NCI-H2171 (cell line): ENCODE measurements around the gene MYO16.
"Not testable (repeated sequence)": the region's sequence is repeated elsewhere in the genome, so short reads cannot be mapped to it uniquely, and the experiment has no call there.

Experiments used
- DNase-seq: peaks from one replicate; lab custom pipeline; 2025; lab: John Stamatoyannopoulos, UW

MYO16 gene

DNA sequence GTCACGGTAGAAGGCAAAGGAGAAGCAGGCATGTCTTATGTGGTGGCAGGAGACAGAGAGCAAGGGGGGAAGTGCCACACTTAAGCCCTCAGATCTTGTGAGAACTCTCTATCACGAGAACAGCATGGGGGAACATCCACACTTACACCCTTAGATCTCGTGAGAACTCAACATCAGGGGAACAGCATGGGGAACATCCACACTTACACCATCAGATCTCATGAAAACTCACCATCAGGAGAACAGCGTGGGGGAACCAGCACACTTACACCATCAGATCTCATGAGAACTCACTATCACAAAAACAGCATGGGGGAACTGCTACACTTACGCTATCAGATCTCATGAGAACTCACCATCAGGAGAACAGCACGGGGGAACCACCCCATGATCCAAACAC is 445.0 kb downstream of the MYO16 start:
- no peak for DNase-seq

DNA sequence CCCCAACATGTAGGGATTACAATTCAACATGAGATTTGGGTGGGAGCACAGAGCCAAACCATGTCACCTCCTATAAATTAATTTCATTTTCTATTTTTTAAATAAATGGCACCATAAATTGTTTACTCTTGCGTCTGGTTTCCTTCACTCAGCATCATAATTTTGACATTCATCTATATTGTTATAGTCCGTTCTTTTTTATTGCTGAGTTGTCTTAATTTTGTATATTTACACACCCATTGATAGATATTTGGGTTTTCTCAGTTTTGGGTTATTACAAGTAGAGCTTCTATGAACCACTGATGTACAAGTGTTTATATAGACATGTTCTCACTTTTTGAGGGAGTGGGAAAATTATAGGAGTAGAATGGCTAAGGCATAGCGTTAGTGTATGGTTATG is 445.4 kb downstream of the MYO16 start:
- no peak for DNase-seq

DNA sequence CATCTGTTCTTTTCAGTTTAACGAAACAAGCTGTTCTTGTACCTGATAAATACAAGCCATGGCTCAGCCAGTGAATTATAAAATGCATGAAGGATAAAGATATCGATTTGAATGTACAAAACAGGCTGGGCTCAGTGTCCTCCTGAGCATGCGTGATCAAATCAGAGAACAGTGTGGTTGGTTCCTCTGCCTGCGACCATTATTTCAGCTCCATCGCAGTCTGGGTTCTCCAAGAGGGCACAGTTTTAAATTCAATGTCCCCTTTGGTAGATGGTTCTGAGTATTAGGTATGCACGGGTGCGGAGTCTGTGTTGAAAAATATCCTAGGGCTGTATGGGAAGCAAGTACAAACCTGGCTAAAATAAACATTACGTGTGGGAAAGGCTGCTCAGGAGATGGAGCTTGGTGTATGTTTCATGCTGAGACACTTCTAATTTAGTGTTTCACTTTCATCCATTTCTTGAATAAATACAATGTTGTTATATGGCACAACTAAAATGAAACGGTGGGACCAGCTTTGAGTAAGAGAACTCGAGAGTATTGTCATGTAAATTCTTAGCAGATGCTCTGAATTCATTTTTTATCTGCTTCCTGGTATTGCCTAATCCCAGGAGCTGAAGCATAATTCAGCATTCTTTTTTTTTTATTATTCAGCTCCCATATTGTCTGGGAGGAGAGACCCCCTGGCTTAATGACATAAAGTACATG is 458.7 kb downstream of the MYO16 start:
- no peak for DNase-seq

DNA sequence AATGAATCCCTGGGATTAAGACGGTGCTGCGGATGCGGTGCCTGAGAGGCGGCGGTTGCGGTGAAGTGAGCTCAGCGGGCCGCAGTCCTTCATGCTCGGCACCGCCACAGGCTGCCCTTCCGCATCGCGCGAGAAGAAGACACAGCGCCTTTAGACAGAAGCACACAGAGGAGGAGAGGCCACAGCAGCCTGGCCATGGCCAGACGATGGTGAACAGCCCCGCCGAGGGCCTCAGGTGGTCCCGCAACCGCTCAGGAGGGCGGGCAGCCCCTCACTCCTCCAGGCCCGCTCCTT is 459.2 kb downstream of the MYO16 start:
- no peak for DNase-seq

DNA sequence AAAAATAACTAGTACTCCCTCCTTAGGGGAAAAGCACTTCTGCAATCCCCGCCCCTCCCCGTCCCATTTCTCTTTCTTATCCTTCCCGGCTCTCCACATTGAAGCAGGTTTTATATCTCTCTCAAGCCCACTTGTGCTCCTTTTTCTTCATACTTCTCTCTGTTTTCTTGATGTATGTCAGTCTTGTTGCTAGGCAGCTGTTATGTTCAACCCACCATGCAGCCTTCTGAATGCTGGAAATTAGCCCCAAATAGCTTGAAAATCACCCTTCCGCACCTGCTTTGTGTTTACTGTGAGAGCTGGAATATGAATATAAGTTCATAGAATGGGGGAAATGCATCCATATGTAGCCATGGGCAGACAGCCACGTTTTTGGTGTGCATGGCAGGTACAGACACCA is 461.4 kb downstream of the MYO16 start:
- DNase-seq, result no peak

DNA sequence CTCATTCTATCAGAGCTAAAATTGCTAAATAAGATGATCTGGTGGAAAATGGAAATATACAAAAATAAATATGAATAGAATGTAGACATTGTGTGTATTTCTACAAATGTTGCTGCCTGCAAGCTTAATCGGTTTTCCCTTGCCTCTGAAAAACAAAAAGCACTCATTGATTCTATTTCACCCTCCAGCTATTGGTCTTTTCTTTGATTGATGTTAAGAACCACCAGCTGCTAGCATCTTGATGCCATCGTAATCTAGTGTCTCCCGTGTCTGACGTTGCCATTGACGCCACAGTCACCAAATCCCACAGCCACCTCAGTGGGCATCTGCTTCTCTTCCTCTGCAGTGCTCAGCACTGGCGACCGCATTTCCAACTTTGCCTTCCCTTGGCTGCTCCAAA is 461.8 kb downstream of the MYO16 start:
- DNase-seq, result no peak

DNA sequence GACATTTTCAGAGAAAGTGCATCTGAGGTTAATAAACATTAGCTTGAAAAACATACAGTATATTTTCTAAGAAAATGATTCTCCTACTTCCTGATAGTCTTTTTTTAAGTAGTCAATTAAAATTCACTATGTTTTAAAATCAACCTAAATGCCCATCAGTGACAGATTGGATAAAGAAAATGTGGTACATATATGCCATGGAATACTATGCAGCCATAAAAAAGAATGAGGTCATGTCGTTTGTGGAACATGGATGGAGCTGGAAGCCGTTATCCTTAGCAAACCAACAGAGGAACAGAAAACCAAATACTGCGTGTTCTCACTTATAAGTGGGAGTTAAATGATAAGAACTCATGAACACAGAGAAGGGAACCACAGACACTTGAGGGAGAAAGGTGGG is 462.8 kb downstream of the MYO16 start:
- not testable (repeated sequence) for DNase-seq

DNA sequence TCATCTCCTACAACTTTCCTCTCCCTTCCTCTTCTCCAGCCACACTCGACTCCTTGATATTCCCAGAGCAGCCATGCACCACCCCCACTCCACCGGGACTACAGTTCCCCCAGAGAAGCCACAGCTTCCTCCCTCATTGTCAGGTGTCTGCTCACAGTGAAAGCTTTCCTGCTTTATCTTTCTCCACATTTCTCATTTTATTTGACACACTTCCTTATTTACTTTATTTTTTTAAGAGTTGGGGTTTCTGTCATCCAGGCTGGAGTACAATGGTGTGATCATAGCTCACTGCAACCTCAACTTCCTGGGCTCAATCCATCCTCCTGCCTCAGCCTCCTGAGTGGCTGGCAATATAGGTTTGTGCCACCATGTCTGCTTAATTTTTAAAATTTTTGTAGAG is 464.6 kb downstream of the MYO16 start:
- DNase-seq, result no peak

DNA sequence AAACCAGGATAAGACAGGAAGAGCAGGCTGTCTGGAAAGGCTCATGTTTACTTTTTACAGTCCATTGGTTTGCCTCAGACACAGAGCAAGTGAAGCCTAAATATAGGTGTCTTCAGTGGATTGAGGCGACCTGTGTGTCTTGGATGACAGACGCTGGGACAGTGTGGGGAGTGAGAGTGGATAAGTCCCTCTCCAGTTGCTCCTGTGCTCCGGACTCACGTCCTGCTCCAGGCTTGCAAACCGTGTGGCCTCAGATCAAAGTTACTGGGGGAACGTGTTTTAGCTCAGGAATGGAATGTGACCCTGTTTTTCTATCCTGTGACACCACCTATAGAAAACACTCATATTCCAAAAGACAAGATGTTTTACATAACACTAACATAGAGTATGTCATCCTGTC is 465.7 kb downstream of the MYO16 start:
- DNase-seq, result no peak

DNA sequence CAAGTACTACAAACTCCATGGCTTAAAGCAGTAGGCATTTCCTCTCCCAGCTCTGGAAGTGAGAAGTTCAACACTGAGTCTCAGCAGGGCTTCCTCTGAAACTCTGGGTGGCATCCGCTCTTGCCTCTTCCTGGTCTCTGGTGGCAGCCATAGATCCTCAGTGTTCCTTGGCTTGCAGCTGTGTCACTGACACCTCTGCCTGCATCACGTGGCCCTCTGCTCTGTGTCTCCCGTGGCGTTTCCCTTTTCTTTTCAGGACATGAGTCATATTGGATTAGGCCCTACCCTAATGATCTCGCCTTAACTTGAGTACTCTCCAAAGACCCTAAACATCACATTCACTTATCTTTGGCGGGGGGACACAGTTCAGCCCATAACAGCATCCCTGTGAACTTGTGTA is 466.7 kb downstream of the MYO16 start:
- no peak for DNase-seq

DNA sequence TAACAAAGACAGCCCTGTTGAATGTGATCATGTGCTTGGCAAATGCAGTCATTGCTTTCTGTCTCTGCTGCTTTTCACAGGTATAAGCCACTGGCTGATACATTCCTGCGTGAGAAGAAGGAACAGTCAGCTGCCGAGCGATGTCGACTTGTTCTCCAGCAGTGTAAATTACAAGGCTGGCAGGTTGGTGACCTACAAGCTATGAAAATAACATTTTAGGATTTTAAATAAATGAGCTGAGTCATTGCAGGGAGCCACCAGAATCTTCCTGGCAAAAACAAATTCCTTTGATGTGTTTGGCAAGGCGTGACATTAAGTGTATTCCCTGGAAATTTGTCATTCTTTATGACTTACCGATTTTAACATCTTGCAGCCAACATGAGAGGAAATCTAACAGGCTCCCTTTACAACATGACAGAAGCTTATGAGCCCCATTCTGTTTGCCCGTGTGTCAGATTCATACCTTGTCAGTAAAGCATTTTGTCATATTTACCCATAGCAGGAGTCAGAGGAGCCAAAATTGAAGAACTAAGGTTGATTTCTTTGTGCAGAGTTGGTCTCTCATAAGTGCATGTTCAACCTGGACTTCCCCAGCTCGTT is 471.4 kb downstream of the MYO16 start:
- no peak for DNase-seq

DNA sequence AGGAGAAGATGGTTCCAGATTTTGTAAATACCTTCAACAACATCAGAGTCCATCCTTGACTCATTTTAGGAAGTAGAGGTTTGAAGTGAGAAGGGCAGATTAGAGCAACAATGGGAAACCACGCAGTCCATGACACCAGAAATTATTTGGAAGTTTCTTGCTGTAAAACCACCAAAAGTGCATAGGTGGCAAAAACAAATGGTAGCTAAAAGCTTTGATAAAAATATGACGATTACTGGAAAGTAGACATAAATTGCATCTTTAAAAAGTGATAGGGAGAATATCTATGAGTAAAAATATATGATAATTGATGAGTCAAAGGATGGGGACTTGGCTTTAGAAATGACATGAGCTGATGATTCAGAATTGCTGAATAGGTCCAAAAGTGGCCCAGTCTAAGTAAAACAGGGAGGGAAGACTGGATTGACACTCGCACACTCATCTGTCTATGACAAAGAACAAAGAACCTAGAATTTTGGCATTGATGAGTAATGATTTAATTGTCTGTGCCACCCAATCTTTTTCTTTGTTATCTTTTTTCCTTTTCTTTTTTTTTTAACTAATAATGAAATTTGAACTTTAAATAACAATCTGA is 472.2 kb downstream of the MYO16 start:
- DNase-seq, result no peak

DNA sequence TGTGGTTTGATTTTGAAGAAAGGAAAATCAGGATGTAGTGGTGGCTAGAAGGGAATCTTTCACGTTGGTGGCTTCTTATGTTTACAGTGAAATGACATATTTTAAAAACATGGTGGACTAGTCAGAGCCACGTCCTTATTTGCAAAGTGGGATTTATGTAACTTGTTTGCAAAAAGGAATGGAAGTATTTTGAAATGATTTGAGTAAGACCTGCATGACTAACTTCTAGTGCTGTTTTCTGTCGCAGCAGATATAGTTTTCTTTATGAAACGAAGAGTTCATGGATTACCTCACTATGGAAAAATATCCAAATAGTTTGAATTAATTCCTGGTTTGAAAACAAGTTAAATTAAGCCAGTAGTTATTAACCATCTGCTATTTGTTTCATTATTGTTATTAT is 476.5 kb downstream of the MYO16 start:
- DNase-seq, result no peak

DNA sequence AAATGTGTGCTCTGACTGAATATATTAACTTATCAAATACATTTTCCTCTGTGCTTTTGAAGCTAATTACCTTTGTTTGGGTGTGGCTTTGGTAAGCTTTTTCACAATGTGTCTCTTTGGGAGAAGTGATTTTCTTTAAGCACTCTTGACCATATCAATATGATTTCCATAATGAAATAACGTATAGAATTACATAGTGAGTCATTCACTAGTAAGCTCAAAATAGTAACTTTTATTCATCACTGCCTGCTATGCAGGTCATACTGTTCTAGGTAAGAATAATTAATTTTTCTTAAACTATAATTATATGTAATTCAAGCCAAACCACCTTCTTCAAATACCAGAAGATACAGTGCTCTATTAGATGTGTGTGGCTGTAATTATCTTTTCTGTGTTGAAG is 480.7 kb downstream of the MYO16 start:
- no peak for DNase-seq

DNA sequence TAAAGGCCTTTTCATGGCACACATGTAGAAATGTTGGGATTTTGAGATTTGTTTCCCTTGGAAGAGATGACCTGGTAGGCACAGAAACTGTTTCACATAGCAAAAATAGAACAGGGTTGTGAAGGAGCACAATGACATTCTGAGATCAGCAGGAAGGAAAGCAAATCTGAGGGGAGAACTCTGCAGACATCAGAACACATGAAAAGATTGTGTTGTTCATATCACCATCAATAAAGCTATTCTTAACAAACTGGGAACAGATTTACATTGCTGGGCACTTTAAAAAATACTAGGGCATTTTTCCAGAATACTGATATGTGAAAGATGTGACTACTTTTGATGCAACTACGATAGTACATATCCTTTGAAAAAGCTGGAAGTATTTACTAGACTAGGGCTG is 481.7 kb downstream of the MYO16 start:
- no peak for DNase-seq

DNA sequence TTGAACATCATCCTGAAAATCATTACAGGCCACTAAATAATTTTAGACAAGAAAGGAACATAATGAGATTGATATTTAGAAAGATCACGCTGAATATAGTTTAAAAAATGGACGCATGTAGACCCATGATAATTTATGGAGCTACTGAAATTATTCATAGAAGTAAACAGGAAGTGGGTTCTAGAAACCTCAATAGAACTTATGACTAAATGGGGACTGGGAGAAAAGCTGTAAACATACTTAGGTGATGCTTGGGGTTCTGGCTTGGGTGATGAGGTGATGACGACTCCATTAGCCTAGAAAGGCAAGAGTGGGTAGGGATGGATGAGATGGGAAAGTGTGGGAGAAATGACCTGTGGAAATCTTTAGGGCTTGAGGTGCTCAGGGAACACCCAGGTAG is 484.0 kb downstream of the MYO16 start:
- DNase-seq, result no peak

DNA sequence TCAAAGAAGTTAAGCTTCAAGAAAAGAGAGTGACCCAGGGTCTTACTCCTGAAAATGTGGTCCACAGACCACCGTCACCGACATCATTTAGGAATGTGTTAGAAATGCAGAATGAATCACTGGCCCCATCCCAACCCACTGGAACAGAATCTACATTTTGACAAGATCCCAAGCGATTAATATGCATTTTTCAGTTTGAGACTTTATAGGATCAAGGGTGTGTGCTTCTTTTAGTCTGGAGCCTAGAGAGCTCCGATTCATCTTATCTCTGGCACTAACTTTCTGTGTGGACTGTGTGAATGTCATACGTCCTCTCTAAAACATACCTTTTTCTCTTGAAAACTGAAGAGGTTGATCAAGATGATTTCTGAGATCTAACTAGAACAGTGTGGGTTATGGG is 484.8 kb downstream of the MYO16 start:
- DNase-seq, result no peak

DNA sequence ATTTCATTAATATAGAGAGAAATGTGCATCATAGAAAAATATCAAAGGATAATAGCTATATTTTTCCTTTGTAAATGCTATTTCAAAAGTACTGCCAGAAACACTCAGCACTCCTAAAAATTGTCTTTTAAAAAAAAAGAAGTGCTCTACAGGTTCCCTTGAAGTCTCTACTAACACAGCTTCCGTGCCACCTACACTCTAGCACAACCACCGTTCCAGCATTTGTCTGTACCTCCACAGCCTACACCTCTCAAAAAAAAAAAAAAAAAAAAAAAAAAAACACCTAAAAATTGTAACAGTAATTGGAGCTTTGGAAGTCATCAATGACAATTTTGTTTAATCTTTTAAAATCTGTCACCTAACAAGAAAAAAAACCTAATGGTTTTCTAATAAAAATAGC is 485.6 kb downstream of the MYO16 start:
- DNase-seq, result no peak

DNA sequence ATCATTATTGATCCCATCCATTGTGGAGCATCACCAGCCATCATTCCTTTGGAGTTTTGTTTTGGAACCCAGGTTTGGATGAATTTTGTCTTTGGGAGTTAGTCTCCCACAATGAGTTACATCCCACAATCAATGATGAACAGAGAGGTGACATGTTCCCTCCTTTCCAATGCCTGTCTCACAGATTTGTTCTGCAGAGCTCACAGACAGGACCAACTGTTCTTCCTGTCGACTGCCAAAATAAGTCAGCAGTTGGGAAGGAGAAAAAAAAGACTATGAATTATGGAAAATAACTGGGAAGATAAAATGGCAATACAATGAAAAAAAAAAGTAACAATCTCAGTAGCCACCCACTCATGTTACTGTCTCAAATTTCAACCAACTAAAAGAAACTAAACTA is 489.1 kb downstream of the MYO16 start:
- DNase-seq, result no peak

DNA sequence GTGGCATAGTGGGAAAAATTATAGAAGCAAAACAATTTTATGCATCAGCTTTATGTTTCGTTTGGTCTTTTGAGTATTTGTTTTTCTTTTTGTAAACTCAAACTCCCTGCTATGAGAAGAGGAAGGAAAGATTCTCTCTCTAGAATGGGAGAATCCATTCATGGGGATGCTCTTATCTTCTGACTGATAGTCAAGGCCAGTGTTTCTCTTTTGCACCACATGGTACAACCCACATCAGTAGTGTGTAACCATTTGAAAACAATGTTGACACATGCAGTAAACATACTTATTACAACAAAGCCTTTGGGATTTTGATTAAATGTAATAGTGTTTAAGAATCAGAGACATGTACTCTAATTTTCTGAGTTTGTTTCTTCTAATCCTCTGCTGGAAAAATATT is 490.5 kb downstream of the MYO16 start:
- no peak for DNase-seq

DNA sequence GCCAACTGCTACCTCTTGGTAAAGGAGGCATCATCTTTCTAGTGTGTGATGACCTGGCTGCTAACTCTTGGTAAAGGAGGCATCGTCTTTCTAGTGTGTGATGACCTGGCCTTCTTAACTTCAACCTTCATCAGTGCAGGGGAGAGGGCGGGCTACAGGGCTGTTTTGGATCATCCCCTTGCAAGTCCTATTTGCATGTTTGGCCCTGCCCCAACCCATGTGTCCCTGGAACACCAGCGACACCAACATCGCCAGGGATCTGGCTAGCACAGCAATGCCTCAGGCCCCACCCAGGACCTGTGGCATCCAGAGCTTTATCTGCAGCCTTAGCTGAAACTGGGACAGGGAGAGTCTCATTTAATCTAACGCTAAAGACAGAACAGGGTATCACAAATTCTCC is 492.4 kb downstream of the MYO16 start:
- no peak for DNase-seq

DNA sequence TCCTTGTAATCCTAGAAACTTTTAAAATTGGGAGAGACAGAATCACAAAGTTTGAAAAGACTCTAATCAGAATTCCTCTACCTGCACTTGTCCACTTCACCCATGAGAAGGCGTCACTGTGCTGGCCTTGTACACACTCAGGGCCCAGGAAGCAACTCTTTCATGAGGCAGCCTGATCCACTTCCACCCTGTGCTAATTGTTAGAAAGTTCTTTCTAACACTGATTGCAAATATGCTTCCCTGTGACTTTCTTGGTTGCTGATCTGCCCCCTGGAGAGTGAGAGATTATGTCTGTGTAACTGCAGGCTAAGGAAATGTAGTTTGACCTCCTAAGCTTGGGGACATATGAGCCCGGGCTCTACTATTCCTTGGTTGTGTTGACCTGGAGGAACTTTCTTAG is 494.6 kb downstream of the MYO16 start:
- no peak for DNase-seq

DNA sequence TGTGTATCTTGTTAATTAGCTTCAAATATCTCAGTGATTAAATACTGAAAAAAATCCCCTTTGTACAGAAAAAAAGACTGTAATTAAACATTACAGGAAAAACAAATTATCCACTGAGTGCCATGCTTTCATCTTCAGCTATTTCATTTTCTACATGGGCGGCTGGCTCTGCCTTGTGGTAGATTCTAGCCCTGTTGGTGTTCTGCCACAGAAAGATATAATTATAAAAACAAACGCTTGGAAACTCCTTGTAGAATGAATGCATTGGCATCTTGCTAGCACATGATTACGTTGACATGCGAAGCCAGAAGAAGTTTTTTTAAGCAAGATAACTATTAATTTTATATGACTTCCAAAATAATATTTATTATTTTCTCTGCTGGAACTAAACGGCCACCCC is 496.8 kb downstream of the MYO16 start:
- DNase-seq, result no peak
